Activated B cell treated with CpG ODN at 0.5 μM for 24 hours (primary cell): ENCODE measurements around the gene TENM4. TPM values are rescaled to one million over a fixed set of nuclear protein-coding genes. Genes with fewer than 3 reads are reported as not detected.

Experiments
- ATAC-seq: fragments of 200-7000 bp; cut with Tn5 transposase; one replicate; pipeline ENCODE4 v1.10.0; 2021; ENCODE audit warnings: low read depth, mild to moderate bottlenecking, moderate library complexity
- CTCF ChIA-PET: fragments of 350-600 bp; sonication (Branson Sonifier 250); formaldehyde crosslinking; loops from one replicate; lab custom pipeline; 2021; ENCODE audit warnings: antibody characterized with exemption; lab: Charles Lee
- POLR2A ChIA-PET: fragments of 350-600 bp; sonication (Branson Sonifier 250); formaldehyde crosslinking; loops from one replicate; lab custom pipeline; 2021; ENCODE audit warnings: antibody characterized with exemption; lab: Charles Lee
- DNase-seq: peaks from one replicate; pipeline ENCODE4 v3.0.0; 2022
- H3K27ac Mint-ChIP-seq: one replicate; pipeline ENCODE4 v1.8.0; 2020; ENCODE audit warnings: mixed read lengths
- H3K27me3 Mint-ChIP-seq: one replicate; pipeline ENCODE4 v1.8.0; 2021; ENCODE audit warnings: mixed read lengths
- H3K36me3 Mint-ChIP-seq: one replicate; pipeline ENCODE4 v1.8.0; 2021; ENCODE audit warnings: low read depth, mixed read lengths
- H3K4me1 Mint-ChIP-seq: one replicate; pipeline ENCODE4 v1.8.0; 2021; ENCODE audit warnings: mixed read lengths
- H3K4me3 Mint-ChIP-seq: one replicate; pipeline ENCODE4 v1.8.0; 2020; ENCODE audit warnings: mild to moderate bottlenecking, mixed read lengths
- H3K9me3 Mint-ChIP-seq: one replicate; pipeline ENCODE4 v1.8.0; 2020; ENCODE audit warnings: mixed read lengths
- CTCF ChIP-seq: fragments of 200-600 bp; IDR thresholded peaks from one replicate; pipeline ENCODE4 v1.8.0; 2022; ENCODE audit warnings: antibody characterized with exemption, mild to moderate bottlenecking
- intact Hi-C: fragments of 100-400 bp; cut with micrococcal nuclease; formaldehyde crosslinking; loops from one replicate; pipeline ENCODE4 v1.15.1; 2024
- total RNA-seq: library from RNA; stranded (reverse); gene quantifications from 2 replicates; pipeline ENCODE4 v1.2.3, GENCODE V29; 2022

Gene TENM4
- total RNA-seq, 1 donor from 2014 or later = 2.4 TPM

GRCh38 chr11:79471071-79471844 lies 30.4 kb upstream of the TENM4 start:
- POLR2A ChIA-PET = no interaction called here
- Mint-ChIP-seq H3K4me3 (no peak overlapping the region), H3K36me3 (no peaks in the 10 kb centered on the region), H3K27ac (no peak overlapping the region), H3K9me3 (no peaks in the 10 kb centered on the region), H3K4me1 (no peaks in the 10 kb centered on the region), H3K27me3 (peaks cover 3% of the 10 kb centered on the region)
- TF ChIP-seq CTCF = no peak
- DNase-seq (no peak), ATAC-seq (no peak)
- intact Hi-C loops = no loop called here
- CTCF ChIA-PET = no interaction called here

GRCh38 chr11:79470161-79470560 lies 29.3 kb upstream of the TENM4 start:
- no peaks in the 10 kb centered on the region for H3K36me3 Mint-ChIP-seq
- no peak for ATAC-seq
- ChIA-PET CTCF (no interaction called here), POLR2A (no interaction called here)
- no peak for TF ChIP-seq CTCF
- H3K27ac Mint-ChIP-seq = no peak overlapping the region
- no peaks in the 10 kb centered on the region for H3K9me3 Mint-ChIP-seq
- H3K4me3 Mint-ChIP-seq = no peak overlapping the region
- peaks cover 3% of the 10 kb centered on the region for H3K27me3 Mint-ChIP-seq
- intact Hi-C loops = no loop called here
- DNase-seq = no peak
- H3K4me1 Mint-ChIP-seq = no peaks in the 10 kb centered on the region

GRCh38 chr11:79467761-79468160 lies 26.9 kb upstream of the TENM4 start:
- Mint-ChIP-seq H3K27me3 (peaks cover 5% of the 10 kb centered on the region), H3K36me3 (no peaks in the 10 kb centered on the region), H3K4me1 (no peaks in the 10 kb centered on the region), H3K27ac (no peak overlapping the region), H3K4me3 (no peak overlapping the region), H3K9me3 (no peaks in the 10 kb centered on the region)
- intact Hi-C loops = no loop called here
- POLR2A ChIA-PET = no interaction called here
- no peak for DNase-seq
- CTCF ChIA-PET = no interaction called here
- no peak for TF ChIP-seq CTCF
- no peak for ATAC-seq

- H3K9me3 Mint-ChIP-seq = no peaks in the 10 kb centered on the region
- POLR2A ChIA-PET = no interaction called here
- intact Hi-C loops = no loop called here
Observed at GRCh38 chr11:79466411-79466810, 25.6 kb upstream of the TENM4 start.

GRCh38 chr11:79465160-79465559 lies 24.3 kb upstream of the TENM4 start:
- Mint-ChIP-seq H3K4me3 (no peak overlapping the region), H3K27me3 (peaks cover 9% of the 10 kb centered on the region), H3K4me1 (no peaks in the 10 kb centered on the region), H3K27ac (no peak overlapping the region), H3K36me3 (no peaks in the 10 kb centered on the region), H3K9me3 (no peaks in the 10 kb centered on the region)
- POLR2A ChIA-PET = no interaction called here
- DNase-seq (no peak), ATAC-seq (no peak)
- TF ChIP-seq CTCF = no peak
- intact Hi-C loops = no loop called here
- CTCF ChIA-PET = no interaction called here

More at GRCh38 chr11:79466411-79466810, 25.6 kb upstream of the TENM4 start:
- Mint-ChIP-seq H3K36me3 (no peaks in the 10 kb centered on the region), H3K27ac (no peak overlapping the region), H3K27me3 (peaks cover 9% of the 10 kb centered on the region), H3K4me1 (no peaks in the 10 kb centered on the region), H3K4me3 (no peak overlapping the region)
- DNase-seq (no peak), ATAC-seq (no peak)
- CTCF ChIA-PET = no interaction called here
- TF ChIP-seq CTCF = no peak
